COLO829 (cell line): ENCODE measurements around the gene EPB41L1.

Experiments used
- DNase-seq: peaks from one replicate; pipeline ENCODE4 v3.0.0; 2012; ENCODE audit warnings: low spot score

The EPB41L1 gene

DNA sequence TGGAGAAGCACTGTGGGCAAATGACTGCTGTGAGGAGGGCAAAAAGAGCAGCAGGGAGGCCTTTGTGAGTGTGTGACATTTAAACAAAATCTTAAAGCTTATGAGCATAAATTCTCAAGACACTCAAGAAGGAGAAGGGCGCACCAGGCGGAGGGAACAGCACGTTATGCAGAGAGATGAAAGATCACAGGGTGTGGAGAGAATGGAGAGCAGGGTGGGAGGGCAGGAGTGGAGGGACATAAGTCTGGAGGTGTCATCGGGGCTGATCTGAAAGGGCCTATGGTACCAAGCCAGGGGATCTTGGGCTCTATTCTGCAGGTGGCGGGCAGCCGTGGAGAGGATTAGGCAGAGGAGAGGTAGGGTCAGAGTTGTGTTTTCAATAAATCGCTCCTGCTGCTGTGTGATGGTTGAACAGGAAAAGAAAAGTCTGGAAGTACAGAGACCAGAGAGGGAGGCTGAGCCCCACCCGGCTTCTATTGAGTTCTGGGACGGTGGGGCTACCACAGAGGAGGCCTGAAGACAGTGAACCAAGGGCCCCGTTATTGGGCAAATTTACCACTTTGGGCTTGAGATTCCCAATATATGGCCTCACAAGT is 127.3 kb downstream of the EPB41L1 start:
- DNase-seq: no peak
